Measurements from ENCODE around the gene CNDP1. TPM values are rescaled to one million over a fixed set of nuclear protein-coding genes. Genes with fewer than 3 reads are reported as not detected.
"Not testable (repeated sequence)": the region's sequence is repeated elsewhere in the genome, so short reads cannot be mapped to it uniquely, and the experiment has no call there.

CNDP1 gene
- polyA plus RNA-seq, 1 experiment: not detected

- TF ChIP-seq CTCF (IDR thresholded peaks at IDR 0.05; ENCODE audit: insufficient read depth, low read depth, low read length): no peak
- no peak for DNase-seq (ENCODE audit: low read depth)
- POLR2A ChIA-PET: no interaction called here
- CTCF ChIA-PET: interaction anchor here (1.0 to 1.4 kb wide), 2 partner anchors 10 to 29 kb away, joined by 3 to 4 read pairs; no protein-coding TSS in a partner anchor
- no peaks in the 10 kb centered on the region for H3K27me3 ChIP-seq (ENCODE audit: control insufficient read depth, insufficient read depth, low read length)
- no peak overlapping the region for H3K4me3 ChIP-seq (ENCODE audit: low read depth, low read length)
- H3K36me3 ChIP-seq (ENCODE audit: control insufficient read depth, insufficient read depth, low read length): peaks cover 13% of the 10 kb centered on the region
Measured at GRCh38 chr18:74522635-74523548, 11.4 kb upstream of the CNDP1 start.

GRCh38 chr18:74524097-74524496, 10.2 kb upstream of the CNDP1 start:
- no peak for TF ChIP-seq CTCF (IDR thresholded peaks at IDR 0.05; ENCODE audit: insufficient read depth, low read depth, low read length)
- ChIA-PET CTCF (no interaction called here), POLR2A (no interaction called here)
- no peaks in the 10 kb centered on the region for H3K27me3 ChIP-seq (ENCODE audit: control insufficient read depth, insufficient read depth, low read length)
- DNase-seq (ENCODE audit: low read depth): no peak
- peaks cover 8% of the 10 kb centered on the region for H3K36me3 ChIP-seq (ENCODE audit: control insufficient read depth, insufficient read depth, low read length)
- no peak overlapping the region for H3K4me3 ChIP-seq (ENCODE audit: low read depth, low read length)

GRCh38 chr18:74524915-74525314, 9.4 kb upstream of the CNDP1 start:
- H3K4me3 ChIP-seq (ENCODE audit: low read depth, low read length); H3K36me3 ChIP-seq (ENCODE audit: control insufficient read depth, insufficient read depth, low read length); H3K27me3 ChIP-seq (ENCODE audit: control insufficient read depth, insufficient read depth, low read length); CTCF ChIA-PET; DNase-seq (ENCODE audit: low read depth); POLR2A ChIA-PET: not testable (repeated sequence)

GRCh38 chr18:74525741-74526140, 8.6 kb upstream of the CNDP1 start:
- ChIA-PET POLR2A (no interaction called here), CTCF (no interaction called here)
- DNase-seq (ENCODE audit: low read depth): no peak
- peaks cover 2% of the 10 kb centered on the region; the same call in 1 of the 2 replicates for H3K36me3 ChIP-seq (ENCODE audit: control insufficient read depth, insufficient read depth, low read length)
- no peak overlapping the region for H3K4me3 ChIP-seq (ENCODE audit: low read depth, low read length)
- peaks cover 1% of the 10 kb centered on the region; the same call in 1 of the 2 replicates for H3K27me3 ChIP-seq (ENCODE audit: control insufficient read depth, insufficient read depth, low read length)
- TF ChIP-seq CTCF (IDR thresholded peaks at IDR 0.05; ENCODE audit: insufficient read depth, low read depth, low read length): no peak

- Histone ChIP-seq H3K27me3 (ENCODE audit: control insufficient read depth, insufficient read depth, low read length) (peaks cover 1% of the 10 kb centered on the region), H3K36me3 (ENCODE audit: control insufficient read depth, insufficient read depth, low read length) (no peaks in the 10 kb centered on the region), H3K4me3 (ENCODE audit: low read depth, low read length) (no peak overlapping the region)
- TF ChIP-seq CTCF (IDR thresholded peaks at IDR 0.05; ENCODE audit: insufficient read depth, low read depth, low read length): no peak
- DNase-seq (ENCODE audit: low read depth): no peak
- POLR2A ChIA-PET: no interaction called here
- CTCF ChIA-PET: no interaction called here
Measured at GRCh38 chr18:74526488-74526887, 7.8 kb upstream of the CNDP1 start.
